ENCODE measurements around the gene MYO1E.

The MYO1E gene

DNA sequence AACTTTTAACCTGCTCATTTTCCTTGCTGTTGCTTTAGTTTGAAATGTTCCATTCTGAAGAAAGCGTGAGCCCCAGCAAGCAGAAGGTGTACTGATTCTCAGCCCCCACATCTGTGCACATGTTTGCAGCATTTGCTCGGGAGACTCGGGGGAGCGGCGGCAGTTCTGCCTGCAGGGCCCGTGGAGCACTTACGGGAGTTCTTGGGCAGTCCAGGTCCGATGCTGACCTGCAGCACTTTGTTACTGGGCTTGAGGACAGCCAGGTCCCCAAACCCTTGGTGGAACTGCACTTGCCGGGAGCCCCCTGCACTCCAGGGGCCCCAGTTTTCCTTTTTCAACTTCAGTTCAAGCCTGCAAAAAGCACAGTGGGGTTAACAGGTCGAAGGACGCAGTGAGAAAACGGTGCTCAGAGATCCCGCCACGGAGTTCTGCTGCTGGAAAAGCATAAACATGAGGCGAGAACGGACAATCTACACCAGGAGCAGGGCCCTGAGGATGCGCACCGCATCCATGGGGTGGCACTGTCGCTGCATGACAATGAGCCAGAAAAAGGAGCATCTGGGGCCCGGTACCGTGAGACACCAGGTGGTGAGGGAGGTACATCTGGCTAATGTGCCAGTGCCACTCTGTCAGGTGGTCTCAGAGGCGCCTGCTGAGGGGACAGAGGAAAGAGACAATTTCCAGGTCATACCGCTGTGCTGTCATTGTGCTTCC, 211.6 kb downstream of the MYO1E start:
- POLR2A ChIA-PET: no interaction called here
- DNase-seq (ENCODE audit: extremely low spot score): peak; percentile 11
- TF ChIP-seq FOXM1 (IDR thresholded peaks at IDR 0.05; ENCODE audit: borderline replicate concordance): no peak
- no peak for TF ChIP-seq TARDBP (IDR thresholded peaks at IDR 0.05)
- TF ChIP-seq FOXA1 (IDR thresholded peaks at IDR 0.05): no peak
- no peak for TF ChIP-seq SP1 (IDR thresholded peaks at IDR 0.05)
- no peak for TF ChIP-seq LEF1 (IDR thresholded peaks at IDR 0.05; ENCODE audit: borderline replicate concordance)
- TF ChIP-seq BHLHE40 (IDR thresholded peaks at IDR 0.05; ENCODE audit: borderline replicate concordance): no peak
- TF ChIP-seq L3MBTL2 (conservative IDR thresholded peaks at IDR 0.05): no peak
- no peak for TF ChIP-seq SUZ12 (IDR thresholded peaks at IDR 0.05)
- TF ChIP-seq NFRKB (IDR thresholded peaks at IDR 0.05): no peak
- no peak for TF ChIP-seq FOXK2 (IDR thresholded peaks at IDR 0.05)
- TF ChIP-seq, protein P1, sequence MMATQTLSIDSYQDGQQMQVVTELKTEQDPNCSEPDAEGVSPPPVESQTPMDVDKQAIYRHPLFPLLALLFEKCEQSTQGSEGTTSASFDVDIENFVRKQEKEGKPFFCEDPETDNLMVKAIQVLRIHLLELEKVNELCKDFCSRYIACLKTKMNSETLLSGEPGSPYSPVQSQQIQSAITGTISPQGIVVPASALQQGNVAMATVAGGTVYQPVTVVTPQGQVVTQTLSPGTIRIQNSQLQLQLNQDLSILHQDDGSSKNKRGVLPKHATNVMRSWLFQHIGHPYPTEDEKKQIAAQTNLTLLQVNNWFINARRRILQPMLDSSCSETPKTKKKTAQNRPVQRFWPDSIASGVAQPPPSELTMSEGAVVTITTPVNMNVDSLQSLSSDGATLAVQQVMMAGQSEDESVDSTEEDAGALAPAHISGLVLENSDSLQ (IDR thresholded peaks at IDR 0.05): no peak
- no peak for TF ChIP-seq CTBP1 (IDR thresholded peaks at IDR 0.05; ENCODE audit: borderline replicate concordance)
- no peak for TF ChIP-seq ZNF384 (IDR thresholded peaks at IDR 0.05)
- TF ChIP-seq HDGF (IDR thresholded peaks at IDR 0.05; ENCODE audit: borderline replicate concordance): no peak
- TF ChIP-seq ARNT (IDR thresholded peaks at IDR 0.05): no peak
- CTCF ChIA-PET: no interaction called here

DNA sequence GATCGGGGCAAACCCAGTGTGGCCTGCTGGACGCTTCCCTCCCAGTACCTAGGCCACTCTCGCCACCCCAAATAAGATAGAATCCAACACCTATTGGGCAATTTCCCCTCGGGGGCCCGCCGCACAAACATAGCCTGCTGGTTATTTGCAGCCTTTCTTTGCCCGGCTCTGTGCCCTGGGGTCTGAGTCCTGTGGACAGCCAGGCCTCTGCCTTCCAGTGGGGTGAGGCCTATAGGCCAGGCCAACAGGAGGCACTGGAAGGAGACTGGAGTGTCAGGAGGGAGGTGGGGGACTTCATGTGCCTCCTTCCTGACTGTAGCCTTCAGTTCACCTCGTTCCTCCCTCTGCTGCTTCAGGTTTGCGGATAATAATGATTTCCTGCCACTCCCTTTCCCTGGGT, 213.5 kb downstream of the MYO1E start:
- no peak for DNase-seq (ENCODE audit: extremely low spot score)
- POLR2A ChIA-PET: no interaction called here
- CTCF ChIA-PET: no interaction called here
- no peak for TF ChIP-seq ZNF384 (IDR thresholded peaks at IDR 0.05)
- TF ChIP-seq FOXA1 (IDR thresholded peaks at IDR 0.05): no peak
- TF ChIP-seq TARDBP (IDR thresholded peaks at IDR 0.05): no peak
- TF ChIP-seq NFRKB (IDR thresholded peaks at IDR 0.05): no peak
- no peak for TF ChIP-seq FOXM1 (IDR thresholded peaks at IDR 0.05; ENCODE audit: borderline replicate concordance)
- no peak for TF ChIP-seq SUZ12 (IDR thresholded peaks at IDR 0.05)
- TF ChIP-seq L3MBTL2 (conservative IDR thresholded peaks at IDR 0.05): no peak
- TF ChIP-seq SP1 (IDR thresholded peaks at IDR 0.05): no peak
- TF ChIP-seq, protein P1 (IDR thresholded peaks at IDR 0.05): no peak
- no peak for TF ChIP-seq FOXK2 (IDR thresholded peaks at IDR 0.05)
- TF ChIP-seq HDGF (IDR thresholded peaks at IDR 0.05; ENCODE audit: borderline replicate concordance): no peak
- no peak for TF ChIP-seq CTBP1 (IDR thresholded peaks at IDR 0.05; ENCODE audit: borderline replicate concordance)
- TF ChIP-seq ELF4 (IDR thresholded peaks at IDR 0.05): no peak
- TF ChIP-seq ARNT (IDR thresholded peaks at IDR 0.05): no peak
- TF ChIP-seq BHLHE40 (IDR thresholded peaks at IDR 0.05; ENCODE audit: borderline replicate concordance): no peak
- no peak for TF ChIP-seq LEF1 (IDR thresholded peaks at IDR 0.05; ENCODE audit: borderline replicate concordance)

DNA sequence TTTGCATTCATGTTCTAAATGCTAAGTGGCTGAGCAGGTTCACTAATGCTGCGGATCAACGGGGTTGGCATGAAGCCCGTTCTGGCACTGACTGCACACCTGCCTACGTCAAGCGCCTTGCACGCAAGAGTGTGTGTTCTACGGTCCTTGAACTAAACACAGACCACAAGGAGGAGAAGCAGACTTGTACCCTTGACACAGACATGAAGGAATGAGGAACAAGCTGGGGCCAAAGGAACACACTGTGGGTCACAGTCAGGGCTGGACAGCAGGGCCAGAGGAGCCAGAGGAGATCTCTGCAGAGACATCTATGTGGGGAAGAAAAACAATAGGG, 214.0 kb downstream of the MYO1E start:
- DNase-seq (ENCODE audit: extremely low spot score): no peak
- POLR2A ChIA-PET: no interaction called here
- CTCF ChIA-PET: no interaction called here
- no peak for TF ChIP-seq SUZ12 (IDR thresholded peaks at IDR 0.05)

DNA sequence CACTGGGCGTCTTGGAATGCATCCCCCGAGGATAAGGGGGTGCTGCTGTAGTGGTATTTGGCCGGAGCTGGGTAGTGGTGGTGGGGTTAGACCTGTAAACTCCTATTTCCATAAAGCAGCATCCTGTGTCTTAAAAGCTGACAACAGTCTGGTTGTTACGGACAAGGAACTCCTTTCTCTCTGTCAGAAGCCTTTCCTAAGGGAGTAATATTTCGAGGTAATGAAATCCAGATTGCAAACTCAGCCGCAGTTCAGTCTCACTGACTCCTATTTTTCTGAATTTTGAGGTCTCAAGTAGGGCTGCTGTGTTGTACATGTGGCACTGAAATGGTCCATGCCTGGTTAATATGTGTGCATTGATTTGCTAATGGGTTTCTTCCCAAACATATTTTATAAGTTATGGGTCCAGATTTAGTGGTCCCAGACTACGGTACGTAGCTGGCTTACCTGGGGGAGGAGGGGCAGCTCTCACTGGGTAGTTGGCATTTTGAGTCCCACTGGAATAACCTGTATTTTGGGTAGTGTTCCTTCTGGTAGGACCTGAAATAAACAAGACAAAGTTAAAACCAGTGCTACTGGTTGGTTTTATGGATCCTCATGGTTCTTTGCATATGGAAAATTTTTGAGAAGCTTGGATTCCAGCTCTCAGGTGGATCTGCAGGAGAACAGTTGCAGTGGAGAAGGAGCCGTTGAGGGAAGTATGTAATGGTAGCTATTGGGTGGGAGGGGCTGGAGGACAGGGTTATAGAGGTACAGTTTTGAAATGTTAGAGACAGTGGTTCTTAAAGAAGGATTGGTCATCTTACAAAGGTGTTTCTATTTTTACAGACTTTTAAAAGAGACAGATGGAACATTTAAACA, 214.6 kb downstream of the MYO1E start:
- POLR2A ChIA-PET: no interaction called here
- no peak for TF ChIP-seq ARNT (IDR thresholded peaks at IDR 0.05)
- no peak for TF ChIP-seq ZNF384 (IDR thresholded peaks at IDR 0.05)
- no peak for TF ChIP-seq L3MBTL2 (conservative IDR thresholded peaks at IDR 0.05)
- no peak for TF ChIP-seq TARDBP (IDR thresholded peaks at IDR 0.05)
- no peak for TF ChIP-seq SP1 (IDR thresholded peaks at IDR 0.05)
- DNase-seq (ENCODE audit: extremely low spot score): no peak

DNA sequence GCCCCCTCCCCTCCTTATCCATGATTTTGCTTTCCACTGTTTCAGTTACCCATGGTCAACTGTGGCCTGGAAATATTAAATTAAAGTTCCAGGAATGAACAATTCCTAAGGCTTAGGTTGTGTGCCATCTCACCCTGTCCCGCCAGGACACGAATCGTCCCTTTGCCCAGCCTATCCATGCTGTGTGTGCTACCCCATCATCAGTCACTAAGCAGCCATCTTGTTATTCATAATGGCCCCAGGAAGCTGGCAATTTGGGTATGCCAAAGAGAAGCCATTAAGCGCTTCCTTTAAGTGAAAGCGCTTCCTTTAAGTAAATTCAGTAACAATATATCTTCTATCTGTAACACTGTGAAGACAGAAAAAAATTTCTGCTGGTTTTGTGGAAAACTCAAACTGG, 215.3 kb downstream of the MYO1E start:
- CTCF ChIA-PET: no interaction called here

More for the DNA sequence above, 214.6 kb downstream of the MYO1E start:
- CTCF ChIA-PET: no interaction called here

DNA sequence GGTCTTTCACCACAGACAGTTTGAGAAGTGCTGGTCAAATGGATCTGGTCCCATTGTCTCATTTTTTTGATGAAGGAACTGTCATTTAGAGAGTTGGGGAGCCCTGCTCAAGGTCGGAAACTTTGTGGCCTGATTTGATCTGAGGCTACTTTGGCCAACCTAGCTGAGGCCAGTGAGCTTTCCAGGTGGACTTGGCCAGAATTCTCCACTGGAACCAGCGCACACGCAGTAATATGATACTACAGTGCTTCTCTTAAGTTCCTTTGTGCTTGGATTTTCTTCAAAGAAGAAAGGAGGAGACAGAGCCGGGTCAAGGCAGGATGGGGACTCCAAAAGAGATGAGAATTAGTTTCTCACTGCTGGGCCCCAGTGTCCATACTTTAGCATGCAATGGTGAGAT, 217.2 kb downstream of the MYO1E start:
- no peak for TF ChIP-seq CTBP1 (IDR thresholded peaks at IDR 0.05; ENCODE audit: borderline replicate concordance)
- TF ChIP-seq SP1 (IDR thresholded peaks at IDR 0.05): no peak
- TF ChIP-seq TARDBP (IDR thresholded peaks at IDR 0.05): no peak
- TF ChIP-seq FOXK2 (IDR thresholded peaks at IDR 0.05): no peak
- no peak for TF ChIP-seq HDGF (IDR thresholded peaks at IDR 0.05; ENCODE audit: borderline replicate concordance)
- no peak for TF ChIP-seq ARNT (IDR thresholded peaks at IDR 0.05)
- TF ChIP-seq ZNF384 (IDR thresholded peaks at IDR 0.05): no peak
- no peak for TF ChIP-seq ELF4 (IDR thresholded peaks at IDR 0.05)
- TF ChIP-seq BHLHE40 (IDR thresholded peaks at IDR 0.05; ENCODE audit: borderline replicate concordance): no peak
- no peak for TF ChIP-seq NFRKB (IDR thresholded peaks at IDR 0.05)
- no peak for TF ChIP-seq FOXA1 (IDR thresholded peaks at IDR 0.05)
- DNase-seq (ENCODE audit: extremely low spot score): no peak
- ChIA-PET CTCF (no interaction called here), POLR2A (no interaction called here)

More for the DNA sequence above, 215.3 kb downstream of the MYO1E start:
- no peak for TF ChIP-seq ARNT (IDR thresholded peaks at IDR 0.05)
- POLR2A ChIA-PET: interaction anchor here (0.6 kb wide), 1 partner anchor 40 kb away, joined by 3 read pairs; no protein-coding TSS in a partner anchor
- no peak for DNase-seq (ENCODE audit: extremely low spot score)

DNA sequence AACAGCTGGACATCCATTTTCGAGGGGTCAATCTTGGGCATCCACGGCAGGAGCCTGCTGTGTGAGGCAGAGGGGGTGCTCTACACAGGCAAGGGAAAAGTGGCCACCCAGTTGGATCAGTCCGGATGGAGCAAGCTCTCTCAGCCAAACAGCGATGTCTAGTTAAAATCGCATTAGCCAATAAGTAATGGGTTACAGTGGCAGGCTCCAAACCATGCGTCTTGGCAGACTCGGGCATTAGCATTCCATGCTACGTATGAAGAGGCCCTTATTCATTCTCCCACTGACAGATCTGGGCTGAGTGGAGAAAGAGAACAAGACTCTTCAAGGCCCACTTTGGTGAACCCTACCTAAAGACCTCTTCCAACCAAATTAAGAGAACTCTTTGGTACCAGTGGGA, 218.4 kb downstream of the MYO1E start:
- POLR2A ChIA-PET: no interaction called here
- CTCF ChIA-PET: no interaction called here
- DNase-seq (ENCODE audit: extremely low spot score): no peak
- TF ChIP-seq TARDBP (IDR thresholded peaks at IDR 0.05): no peak
- no peak for TF ChIP-seq BHLHE40 (IDR thresholded peaks at IDR 0.05; ENCODE audit: borderline replicate concordance)
- no peak for TF ChIP-seq L3MBTL2 (conservative IDR thresholded peaks at IDR 0.05)
- no peak for TF ChIP-seq ZNF384 (IDR thresholded peaks at IDR 0.05)
- no peak for TF ChIP-seq NFRKB (IDR thresholded peaks at IDR 0.05)
- no peak for TF ChIP-seq ELF4 (IDR thresholded peaks at IDR 0.05)
- no peak for TF ChIP-seq FOXM1 (IDR thresholded peaks at IDR 0.05; ENCODE audit: borderline replicate concordance)
- no peak for TF ChIP-seq FOXK2 (IDR thresholded peaks at IDR 0.05)
- TF ChIP-seq CTBP1 (IDR thresholded peaks at IDR 0.05; ENCODE audit: borderline replicate concordance): no peak
- no peak for TF ChIP-seq ARNT (IDR thresholded peaks at IDR 0.05)
- TF ChIP-seq SP1 (IDR thresholded peaks at IDR 0.05): no peak
- TF ChIP-seq SUZ12 (IDR thresholded peaks at IDR 0.05): no peak
- no peak for TF ChIP-seq FOXA1 (IDR thresholded peaks at IDR 0.05)
- TF ChIP-seq LEF1 (IDR thresholded peaks at IDR 0.05; ENCODE audit: borderline replicate concordance): no peak

Measured in HEK293T (cell line).